Esophagus squamous epithelium (tissue), 5 donors: ENCODE measurements around the gene SLC38A5. TPM values are rescaled to one million over a fixed set of nuclear protein-coding genes. Genes with fewer than 3 reads are reported as not detected.

ENCODE experiments used
- DNase-seq: peaks from one replicate; lab custom pipeline; 2025; lab: John Stamatoyannopoulos, UW
- H3K27ac ChIP-seq, 4 donors: fragments of 200-600 bp; sonication (generic); one replicate each; pipeline ENCODE4 v1.5.1; 2016 to 2019; ENCODE audit warnings: mild to moderate bottlenecking in 1 of 4
- H3K27me3 ChIP-seq, 4 donors: fragments of 200-600 bp; sonication (generic); 1 replicate in 3 of 4; 2 replicates in 1 of 4; pipeline versions ENCODE4 v1.5.1 to v1.6.0; 2017 to 2021; ENCODE audit warnings: antibody characterized with exemption in 1 of 4
- H3K36me3 ChIP-seq, 3 donors: fragments of 200-600 bp; sonication (generic); one replicate each; pipeline ENCODE4 v1.5.1; 2016 to 2019
- H3K4me1 ChIP-seq, 3 donors: fragments of 200-600 bp; sonication (generic); one replicate each; pipeline ENCODE4 v1.5.1; 2017 to 2019
- H3K4me3 ChIP-seq, 4 donors: fragments of 200-600 bp; sonication (generic); 1 replicate in 3 of 4; 2 replicates in 1 of 4; pipeline ENCODE4 v1.5.1; 2016 to 2019; ENCODE audit warnings: mild to moderate bottlenecking in 2 of 4, moderate library complexity in 1 of 4
- H3K9me3 ChIP-seq, 3 donors: fragments of 200-600 bp; sonication (generic); one replicate each; pipeline ENCODE4 v1.5.1; 2016 to 2019
- CTCF ChIP-seq, 6 experiments: fragments of 450-650 bp in 4 of 6; fragments of 200-600 bp in 2 of 6; sonication (generic) in 2 of 6; IDR thresholded peaks; one replicate each; pipeline ENCODE4 v1.5.1; 2016 to 2019; ENCODE audit warnings: antibody characterized with exemption in 6 of 6, mild to moderate bottlenecking in 4 of 6, moderate library complexity in 4 of 6
- POLR2A ChIP-seq, 4 donors: fragments of 450-650 bp; IDR thresholded peaks; one replicate each; pipeline ENCODE4 v1.6.1; 2017; ENCODE audit warnings: antibody characterized with exemption in 4 of 4, mild to moderate bottlenecking in 4 of 4, moderate library complexity in 3 of 4
- WGBS, 2 donors: methylation state at CpG; one replicate each; pipeline ENCODE4 v1.1.5; 2018; 5-methylcytosine and 5-hydroxymethylcytosine counted together
- intact Hi-C: fragments of 100-400 bp; cut with DNase I; formaldehyde crosslinking; loops from one replicate; pipeline ENCODE4 v1.15.0; 2022
- total RNA-seq, 4 donors: library from RNA; depleted of rRNA; stranded (reverse); fragments of >200 nt; gene quantifications; one replicate each; pipeline ENCODE4 v1.1.0, GENCODE V29; 2016
- donor health status: DM: yes; HTN: yes; CAD: no.

The SLC38A5 gene
- total RNA-seq, 4 donors from 2014 or later = 9.6 to 25.4 (median 24.7) TPM

- peak overlapping the region; percentile 62 to 77 (median 69) for H3K4me3 ChIP-seq
- no peak for TF ChIP-seq POLR2A (IDR thresholded peaks at IDR 0.05)
- no peak for TF ChIP-seq CTCF (IDR thresholded peaks at IDR 0.05)
- H3K27me3 ChIP-seq = no peaks in the 10 kb centered on the region
- H3K27ac ChIP-seq = peak overlapping the region; percentile 86 to 89 (median 88)
- peaks cover 0 to under 1% (median 0%) of the 10 kb centered on the region in 3 donors for H3K36me3 ChIP-seq
- DNase-seq = no peak
- no peaks in the 10 kb centered on the region for H3K9me3 ChIP-seq
- 0 to 14% methylated on average over 5 of the region's 5 CpGs for WGBS, 2 donors
- peaks cover 0 to 25% (median 3%) of the 10 kb centered on the region in 3 donors for H3K4me1 ChIP-seq
- intact Hi-C loops = no loop called here
These were observed 5.2 kb upstream of the SLC38A5 start for GRCh38 chrX:48475296-48475695.

GRCh38 chrX:48474581-48474980 lies 4.5 kb upstream of the SLC38A5 start:
- 59 to 69% methylated on average over 5 to 6 of the region's 6 CpGs for WGBS, 2 donors
- DNase-seq = no peak
- H3K9me3 ChIP-seq = no peaks in the 10 kb centered on the region
- intact Hi-C loops = no loop called here
- no peak overlapping the region for H3K27ac ChIP-seq
- H3K27me3 ChIP-seq = no peaks in the 10 kb centered on the region
- no peaks in the 10 kb centered on the region for H3K36me3 ChIP-seq
- H3K4me3 ChIP-seq = peak overlapping the region in 1 of 4 donors; percentile 77
- TF ChIP-seq POLR2A (IDR thresholded peaks at IDR 0.05) (no peak), CTCF (IDR thresholded peaks at IDR 0.05) (no peak)
- H3K4me1 ChIP-seq = peaks cover 0 to 25% (median 3%) of the 10 kb centered on the region in 3 donors

- 18 to 61% methylated on average over 8 of the region's 10 CpGs for WGBS, 2 donors
- H3K36me3 ChIP-seq = no peaks in the 10 kb centered on the region
- intact Hi-C loops = no loop called here
These were observed 4.1 kb upstream of the SLC38A5 start for GRCh38 chrX:48474127-48474526.

GRCh38 chrX:48473704-48473990 lies 3.6 kb upstream of the SLC38A5 start:
- DNase-seq = no peak
- Histone ChIP-seq H3K9me3 (no peaks in the 10 kb centered on the region), H3K27ac (no peak overlapping the region), H3K27me3 (no peaks in the 10 kb centered on the region), H3K4me3 (no peak overlapping the region), H3K4me1 (peaks cover 0 to 25% (median 3%) of the 10 kb centered on the region in 3 donors), H3K36me3 (no peaks in the 10 kb centered on the region)
- no peak for TF ChIP-seq POLR2A (IDR thresholded peaks at IDR 0.05)
- TF ChIP-seq CTCF (IDR thresholded peaks at IDR 0.05) = no peak
- intact Hi-C loops = no loop called here
- WGBS, 2 donors = 80% methylated on average over 1 of the region's 9 CpGs

More at GRCh38 chrX:48474127-48474526, 4.1 kb upstream of the SLC38A5 start:
- no peak overlapping the region for H3K27ac ChIP-seq
- H3K9me3 ChIP-seq = no peaks in the 10 kb centered on the region
- H3K4me3 ChIP-seq = no peak overlapping the region
- TF ChIP-seq CTCF (IDR thresholded peaks at IDR 0.05) (peak in 1 of 6 experiments; percentile 24), POLR2A (IDR thresholded peaks at IDR 0.05) (no peak)
- H3K4me1 ChIP-seq = peaks cover 0 to 25% (median 3%) of the 10 kb centered on the region in 3 donors
- H3K27me3 ChIP-seq = no peaks in the 10 kb centered on the region
- DNase-seq = no peak

- no peak for TF ChIP-seq POLR2A (IDR thresholded peaks at IDR 0.05)
- no peak overlapping the region for H3K4me3 ChIP-seq
- H3K36me3 ChIP-seq = no peaks in the 10 kb centered on the region
- WGBS, 2 donors = 64 to 69% methylated on average over 9 to 10 of the region's 12 CpGs
- DNase-seq = no peak
- H3K9me3 ChIP-seq = no peaks in the 10 kb centered on the region
- intact Hi-C loops = no loop called here
- H3K4me1 ChIP-seq = peaks cover 0 to 30% (median 3%) of the 10 kb centered on the region in 3 donors
- no peaks in the 10 kb centered on the region for H3K27me3 ChIP-seq
- no peak overlapping the region for H3K27ac ChIP-seq
These were observed 3.0 kb upstream of the SLC38A5 start for GRCh38 chrX:48472851-48473703.
